HG03565 (cell line): ENCODE results near the gene PDE3B.
"Not testable (repeated sequence)": the region's sequence is repeated elsewhere in the genome, so short reads cannot be mapped to it uniquely, and the experiment has no call there.

Source experiments
- ATAC-seq: cut with Tn5 transposase; IDR thresholded peaks from one replicate; pipeline ENCODE4 v1.9.1; 2021; ENCODE audit warnings: mild to moderate bottlenecking, moderate library complexity; ENCODE audit not compliant: unreplicated experiment

PDE3B gene

DNA sequence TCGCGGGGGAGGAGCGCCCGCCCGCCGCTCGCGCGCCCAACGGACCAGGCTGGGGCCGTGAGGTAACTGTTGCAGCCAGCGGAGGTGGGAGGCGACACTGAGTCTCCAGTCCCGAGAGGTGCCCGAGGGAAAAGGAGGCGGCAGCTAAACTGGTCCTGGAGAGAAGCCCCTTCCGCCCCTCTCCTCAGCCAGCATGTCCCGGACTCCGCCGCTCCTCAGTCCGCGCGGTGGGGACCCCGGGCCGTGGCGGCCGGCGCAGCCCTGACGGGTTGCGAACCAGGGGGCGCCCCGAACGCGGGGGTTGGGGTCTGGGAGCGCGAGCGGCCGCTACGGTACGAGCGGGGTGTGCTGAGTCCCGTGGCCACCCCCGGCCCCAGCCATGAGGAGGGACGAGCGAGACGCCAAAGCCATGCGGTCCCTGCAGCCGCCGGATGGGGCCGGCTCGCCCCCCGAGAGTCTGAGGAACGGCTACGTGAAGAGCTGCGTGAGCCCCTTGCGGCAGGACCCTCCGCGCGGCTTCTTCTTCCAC, at the start of gene PDE3B:
Gene PDE3B, plus strand, starts transcription at position 108 of the 529 bp plus-strand sequence. Its CDS starts 272 bp downstream, at position 380.
- ATAC-seq, result peak; percentile 65

DNA sequence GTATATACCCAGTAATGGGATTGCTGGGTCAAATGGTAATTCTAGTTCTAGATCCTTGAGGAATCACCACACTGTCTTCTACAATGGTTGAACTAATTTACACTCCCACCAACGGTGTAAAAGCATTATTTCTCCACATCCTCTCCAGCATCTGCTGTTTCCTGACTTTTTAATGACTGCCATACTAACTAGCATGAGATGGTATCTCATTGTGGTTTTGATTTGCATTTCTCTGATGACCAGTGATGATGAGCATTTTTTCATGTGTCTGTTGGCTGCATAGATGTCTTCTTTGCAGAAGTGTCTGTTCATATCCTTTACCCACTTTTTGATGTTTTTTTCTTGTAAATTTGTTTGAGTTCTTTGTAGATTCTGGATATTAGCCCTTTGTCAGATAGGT, 48.3 kb upstream of the PDE3B start:
- ATAC-seq, result not testable (repeated sequence)

DNA sequence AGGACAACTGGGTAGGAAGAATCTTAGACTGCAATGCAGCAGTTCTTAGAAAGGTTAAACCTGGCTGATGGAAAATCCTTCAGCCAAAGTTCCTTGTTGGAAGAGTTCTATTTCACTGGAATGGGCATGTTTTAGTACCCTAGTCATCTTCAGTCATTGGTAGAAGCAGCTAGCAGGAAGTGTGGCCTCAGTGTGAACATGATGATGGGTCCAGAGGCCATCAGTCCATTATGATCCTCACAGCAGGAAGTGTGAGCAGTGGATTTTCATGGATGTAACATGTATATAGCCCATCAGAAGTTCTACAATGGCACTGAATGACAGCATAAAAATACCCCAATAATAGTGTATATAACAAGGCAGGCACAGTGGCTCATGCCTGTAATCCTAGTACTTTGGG, 35.9 kb upstream of the PDE3B start:
- ATAC-seq, result no peak

DNA sequence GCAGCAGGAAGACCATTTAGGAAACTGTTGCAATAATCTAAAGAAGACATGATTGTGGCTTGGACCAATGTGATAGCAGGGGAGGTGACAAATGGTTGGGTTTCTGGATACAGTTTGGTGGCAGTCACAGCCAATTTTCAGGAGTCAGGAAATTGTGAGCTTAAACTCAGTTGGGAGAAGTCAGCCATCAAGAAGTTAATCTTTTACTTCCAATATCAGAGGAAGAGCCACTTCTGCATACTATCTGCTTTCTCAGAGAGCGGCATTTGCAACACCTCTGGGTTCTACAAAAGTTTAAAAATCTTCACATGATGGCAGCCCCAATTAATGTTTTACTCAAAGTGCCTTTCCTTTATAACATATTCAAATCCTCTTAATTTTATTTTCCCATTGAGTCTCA, 33.7 kb upstream of the PDE3B start:
- no peak for ATAC-seq

DNA sequence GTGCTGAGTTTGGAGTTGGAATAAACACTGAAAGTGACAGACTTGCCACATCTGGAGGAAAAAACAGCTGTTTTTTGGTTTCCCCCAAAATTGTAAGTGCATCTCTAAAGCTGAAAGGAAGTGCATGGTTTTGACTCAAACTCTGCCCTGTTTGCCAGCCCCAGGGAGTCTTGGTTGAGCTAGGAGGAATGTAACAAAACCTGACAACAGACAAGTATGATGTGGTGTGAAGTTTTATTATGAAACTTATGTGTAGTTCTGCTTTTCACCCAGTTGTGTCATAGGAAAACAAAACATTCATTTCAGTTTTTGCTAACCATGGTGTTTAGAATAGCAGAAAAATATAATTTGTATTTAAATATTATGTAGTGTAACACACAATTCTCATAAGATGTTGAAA, 31.7 kb upstream of the PDE3B start:
- no peak for ATAC-seq

DNA sequence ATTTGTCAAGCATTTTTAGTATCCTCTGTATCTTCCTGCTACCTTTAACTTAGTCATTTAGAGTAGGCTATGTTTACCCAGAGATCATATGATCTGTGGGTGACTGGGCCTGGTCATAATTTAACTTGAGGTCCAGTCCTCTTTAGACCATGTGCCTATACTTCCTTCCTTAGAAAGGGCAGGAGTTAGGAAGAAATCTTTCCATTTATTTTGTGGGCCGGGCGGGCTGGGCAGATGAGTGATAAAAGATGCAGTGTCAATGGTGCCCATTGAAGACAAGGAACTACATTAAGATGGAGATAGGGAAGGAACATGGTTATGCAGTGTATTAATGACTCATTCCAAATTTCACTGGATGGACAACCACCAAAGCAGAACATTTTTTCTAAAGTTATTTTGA, 30.9 kb upstream of the PDE3B start:
- no peak for ATAC-seq

DNA sequence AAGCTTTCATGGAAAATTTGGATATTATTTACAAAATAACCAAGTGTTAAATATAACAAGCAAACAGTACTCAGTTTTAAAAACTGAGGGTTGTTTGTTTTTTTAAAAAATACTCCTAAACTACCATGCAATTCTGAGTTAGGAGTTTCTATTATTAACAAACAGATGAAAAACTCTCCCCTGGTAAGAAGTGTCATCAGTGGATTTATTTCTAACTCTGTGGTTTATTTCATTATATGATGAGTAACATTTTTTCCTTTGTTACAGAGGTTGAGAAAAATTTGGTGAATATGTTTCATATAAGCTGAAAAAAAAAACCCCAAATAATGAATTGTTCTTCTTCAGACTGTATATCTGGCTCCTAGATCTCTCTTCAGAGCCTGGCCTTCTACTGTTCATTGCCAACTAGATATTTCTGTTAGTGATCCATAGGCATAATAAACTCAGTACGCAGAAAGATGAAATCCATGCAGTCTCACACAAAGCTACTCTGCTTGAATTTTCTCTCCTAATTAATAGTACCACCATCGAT, 29.4 kb upstream of the PDE3B start:
- no peak for ATAC-seq

DNA sequence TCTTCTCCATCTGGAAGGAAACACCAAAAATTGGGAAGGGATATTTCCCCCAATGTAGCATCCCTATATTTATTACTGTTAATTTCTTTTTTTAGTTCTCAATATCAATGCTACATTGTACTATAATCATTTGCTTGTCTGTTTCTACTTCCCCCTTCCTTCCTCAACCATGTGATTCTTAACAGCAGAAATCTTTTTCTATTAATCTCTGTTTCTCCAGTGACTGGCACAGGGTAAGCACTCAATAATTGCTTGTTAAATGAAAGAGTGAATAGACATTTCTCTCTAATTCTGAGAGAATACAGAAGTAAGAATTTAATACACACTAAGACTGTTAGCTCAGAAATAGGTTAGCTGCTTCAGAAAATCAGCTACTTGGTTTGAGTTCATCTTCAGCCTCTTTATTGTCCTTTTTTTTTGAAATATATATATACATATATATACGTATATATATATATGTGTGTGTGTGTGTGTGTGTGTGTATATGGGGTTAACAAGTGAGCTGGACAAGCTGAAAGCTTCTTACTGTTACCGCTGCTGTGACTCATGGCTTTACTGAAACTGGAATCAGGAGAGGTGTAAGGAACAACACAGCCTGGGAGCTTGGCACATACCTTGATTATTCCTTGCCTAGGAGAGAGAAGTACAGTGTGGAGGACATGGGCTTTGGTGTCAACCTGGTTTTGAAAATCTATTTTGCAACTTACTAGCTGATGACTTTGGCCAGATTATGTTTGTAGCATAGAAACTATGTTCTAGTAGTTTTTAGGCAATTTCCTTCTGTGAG, 26.2 kb upstream of the PDE3B start:
- ATAC-seq, result no peak

DNA sequence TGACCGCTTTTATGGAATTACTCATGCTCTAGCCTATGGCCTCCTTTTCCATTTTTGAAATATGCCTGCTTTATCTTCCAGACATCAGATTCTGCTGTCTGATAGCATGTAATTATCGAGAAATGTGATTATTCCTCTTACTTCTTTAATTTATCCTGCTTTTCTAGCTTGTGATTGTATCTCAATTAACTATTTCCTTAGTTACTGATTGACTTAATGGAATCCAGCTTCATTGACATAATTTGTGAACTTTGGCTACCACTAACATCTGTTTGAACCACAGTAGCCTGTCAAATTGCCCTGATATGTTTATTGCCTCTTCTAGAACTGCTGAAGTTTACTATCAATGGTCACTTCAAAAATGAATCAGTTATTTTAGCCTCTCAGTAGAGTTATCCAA, 25.5 kb upstream of the PDE3B start:
- no peak for ATAC-seq

DNA sequence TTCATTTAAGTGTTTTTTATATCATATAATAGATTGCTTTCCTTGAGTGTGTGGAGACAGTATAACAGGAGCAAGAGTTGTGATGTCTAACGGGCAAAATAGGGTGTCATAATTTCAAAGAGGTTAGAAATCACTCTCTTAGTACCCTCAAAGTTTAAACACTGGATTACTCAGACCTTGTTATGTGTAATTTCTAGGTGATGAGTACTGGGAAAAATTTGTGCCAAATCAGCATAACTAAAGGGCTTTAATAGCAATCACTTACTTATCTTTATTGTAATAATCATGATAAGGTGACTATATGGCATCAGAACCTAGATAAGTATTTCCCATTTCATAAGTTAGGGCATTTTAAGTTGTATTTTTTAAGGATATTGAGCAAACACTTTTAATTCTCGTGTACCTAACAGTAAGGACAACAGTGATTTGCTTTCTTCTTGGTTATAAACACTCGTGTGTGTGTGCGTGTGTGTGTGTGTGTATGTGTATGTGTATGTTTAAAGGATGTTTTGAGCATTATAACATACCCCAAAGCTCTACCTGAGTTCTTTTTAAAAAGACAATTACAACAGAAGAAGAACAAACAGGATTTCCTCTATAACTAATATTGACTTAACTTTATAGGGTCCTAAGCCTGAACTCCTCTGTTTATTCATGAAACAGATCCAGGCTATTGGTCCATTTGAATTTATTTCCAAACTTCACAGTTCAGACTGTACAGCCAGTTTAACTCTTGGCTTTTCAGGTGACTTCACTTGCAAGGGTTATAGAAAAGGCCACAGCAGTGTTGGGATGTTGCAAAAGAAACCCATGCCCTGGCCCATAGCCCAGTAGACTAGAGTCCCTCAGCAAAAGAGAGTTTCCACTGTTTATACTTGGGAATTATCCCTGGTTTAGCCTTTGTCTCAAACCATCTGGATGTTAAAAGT, 23.7 kb upstream of the PDE3B start:
- ATAC-seq, result no peak

DNA sequence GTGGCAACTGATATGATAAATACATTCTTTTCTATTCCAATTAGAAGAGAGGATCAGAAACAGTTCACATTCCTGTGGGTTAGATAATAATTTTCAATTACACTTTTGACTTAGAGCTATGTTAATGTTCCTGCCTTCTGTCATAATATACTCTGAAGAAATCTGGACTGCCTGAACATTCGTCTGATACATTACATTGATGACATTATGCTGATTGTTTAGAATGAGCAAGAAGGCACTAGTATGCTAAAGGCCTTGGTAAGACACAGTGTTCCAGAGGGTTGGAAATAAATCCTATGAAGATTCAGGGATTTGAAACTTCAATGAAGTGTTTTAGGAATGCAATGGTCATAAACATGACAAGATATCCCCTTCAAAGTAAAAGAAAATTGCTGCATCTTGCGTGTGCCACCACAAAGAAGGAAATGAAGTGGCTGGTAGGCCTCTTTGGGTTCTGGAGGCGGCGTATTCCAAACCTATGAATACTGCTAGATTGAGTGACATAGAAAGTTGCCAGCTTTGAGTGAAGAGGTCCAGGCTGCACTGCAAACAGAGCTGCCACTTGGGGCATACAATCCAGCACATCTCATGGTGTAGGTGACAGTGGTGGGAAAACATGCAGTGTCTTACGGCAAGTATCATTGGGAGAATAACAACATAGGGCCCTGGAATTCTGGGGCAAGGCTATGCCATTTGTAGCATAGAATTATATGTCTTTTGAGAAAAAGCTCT, 21.2 kb upstream of the PDE3B start:
- no peak for ATAC-seq

DNA sequence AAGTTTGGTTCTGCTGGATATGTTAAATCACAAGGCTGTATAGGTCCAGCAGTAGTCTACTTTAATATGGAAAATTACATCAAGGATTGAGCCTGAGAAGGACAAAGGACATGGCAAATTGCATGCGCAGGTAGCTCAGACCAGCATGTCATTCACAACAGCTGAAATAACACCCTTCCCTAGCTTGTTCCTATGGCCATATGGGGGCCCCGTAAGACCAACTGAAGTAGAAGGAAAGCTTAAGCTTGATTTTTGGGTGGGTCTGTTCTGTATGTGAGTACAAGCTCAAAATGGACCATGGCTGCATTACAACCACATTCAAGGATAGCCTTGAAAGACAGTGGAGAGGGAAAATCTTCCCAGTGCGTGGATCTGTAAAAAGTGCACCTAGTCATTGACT, 20.6 kb upstream of the PDE3B start:
- no peak for ATAC-seq

DNA sequence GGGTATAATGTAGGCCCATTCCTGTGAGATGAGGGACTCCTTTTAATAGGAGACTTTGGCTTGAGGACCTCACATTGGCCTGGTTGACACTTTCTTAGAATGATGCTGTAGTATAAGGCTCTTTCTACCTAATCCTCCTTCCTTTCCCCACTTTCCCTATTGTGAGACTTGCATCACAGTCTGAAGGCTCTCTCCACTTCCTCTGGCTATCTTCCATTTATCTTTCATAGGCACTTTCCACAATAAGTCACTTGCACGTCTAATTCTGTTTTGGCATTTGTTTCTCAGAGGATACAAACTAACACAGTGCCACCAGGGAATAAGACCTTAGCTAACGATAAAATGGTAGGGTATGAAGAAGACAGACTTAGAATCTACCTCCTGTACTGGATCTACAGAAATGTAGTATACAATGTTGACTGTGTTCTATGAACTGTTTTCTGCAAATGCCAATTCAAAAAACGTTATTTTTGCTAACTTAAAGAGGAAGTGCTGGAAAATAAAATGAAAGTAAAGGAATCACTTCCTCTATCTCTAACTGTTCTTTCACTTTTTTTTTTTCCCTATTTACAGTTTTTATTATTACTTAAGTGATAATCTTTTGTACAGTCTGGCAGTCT, 17.9 kb upstream of the PDE3B start:
- peak; percentile 50 for ATAC-seq

DNA sequence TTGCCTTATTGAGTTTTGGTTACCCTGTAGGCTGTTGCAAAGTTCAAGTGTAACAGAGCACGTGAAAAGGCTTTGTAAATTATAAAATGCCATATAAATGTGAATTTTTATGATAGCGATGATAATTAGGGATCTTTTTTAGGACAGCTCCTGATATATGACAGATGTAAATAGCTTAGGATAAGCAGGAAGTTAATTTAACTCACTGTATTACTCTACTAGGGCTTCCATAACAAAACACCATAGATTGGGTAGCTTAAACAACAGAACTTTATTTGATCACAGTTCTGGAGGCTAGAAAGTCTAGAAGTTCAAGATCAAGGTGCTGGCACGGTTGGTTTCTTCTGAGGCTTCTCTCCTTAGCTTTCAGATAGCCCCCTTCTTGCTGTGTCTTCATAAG, 17.0 kb upstream of the PDE3B start:
- no peak for ATAC-seq

DNA sequence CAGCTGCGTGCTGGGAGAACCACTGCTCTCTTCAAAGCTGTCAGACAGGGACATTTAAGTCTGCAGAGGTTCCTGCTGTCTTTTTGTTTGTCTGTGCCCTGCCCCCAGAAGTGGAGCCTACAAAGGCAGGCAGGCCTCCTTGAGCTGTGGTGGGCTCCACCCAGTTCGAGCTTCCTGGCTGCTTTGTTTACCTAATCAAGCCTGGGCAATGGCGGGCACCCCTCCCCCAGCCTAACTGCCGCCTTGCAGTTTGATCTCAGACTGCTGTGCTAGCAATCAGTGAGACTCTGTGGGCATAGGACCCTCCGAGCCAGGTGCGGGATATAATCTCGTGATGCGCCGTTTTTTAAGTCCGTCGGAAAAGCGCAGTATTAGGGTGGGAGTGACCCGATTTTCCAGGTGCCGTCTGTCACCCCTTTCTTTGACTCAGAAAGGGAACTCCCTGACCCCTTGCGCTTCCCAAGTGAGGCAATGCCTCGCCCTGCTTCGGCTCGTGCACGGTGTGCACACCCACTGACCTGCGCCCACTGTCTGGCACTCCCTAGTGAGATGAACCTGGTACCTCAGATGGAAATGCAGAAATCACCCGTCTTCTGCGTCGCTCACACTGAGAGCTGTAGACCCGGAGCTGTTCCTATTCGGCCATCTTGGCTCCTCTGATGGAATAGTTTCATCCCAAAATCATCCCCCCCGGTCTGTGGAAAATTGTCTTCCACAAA, 9.9 kb upstream of the PDE3B start:
- ATAC-seq, result not testable (repeated sequence)

DNA sequence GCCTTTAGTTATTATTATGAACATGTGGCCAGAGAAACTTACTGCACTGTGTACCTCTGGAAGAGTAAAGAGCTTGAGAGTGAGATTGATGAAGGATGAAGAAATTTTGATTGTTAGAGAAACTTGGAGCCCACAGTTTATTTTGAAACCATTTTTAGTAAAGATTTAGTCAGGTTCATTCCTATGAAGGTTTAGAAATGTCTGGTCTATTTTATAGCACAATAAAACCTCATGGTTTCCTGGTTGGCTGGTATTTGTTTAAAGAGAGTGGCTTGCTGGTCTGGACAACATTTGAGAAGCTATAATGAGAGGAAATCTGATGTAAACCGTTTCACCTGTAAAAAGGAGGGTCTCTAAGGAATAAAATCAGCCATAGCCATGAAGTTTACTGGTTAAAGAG, 8.8 kb upstream of the PDE3B start:
- ATAC-seq, result no peak

DNA sequence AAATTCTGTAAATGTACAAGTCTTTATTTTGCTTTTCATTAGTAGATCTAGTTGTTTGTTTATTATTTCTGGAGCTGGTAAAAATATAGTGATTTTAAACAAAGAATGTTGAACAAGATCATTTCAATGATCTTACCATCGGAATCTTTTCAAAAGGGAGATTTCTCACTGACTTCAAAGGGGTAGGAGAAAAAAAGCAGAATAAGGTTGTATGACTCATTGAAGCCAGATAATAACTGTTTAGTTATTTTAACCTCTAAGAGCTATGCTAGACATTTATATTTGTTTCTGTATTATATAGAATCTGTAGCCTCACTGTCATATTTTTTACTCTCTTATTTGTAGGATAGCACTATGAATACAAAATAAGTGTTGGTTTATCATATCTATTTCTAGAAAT, 8.1 kb upstream of the PDE3B start:
- ATAC-seq, result no peak

DNA sequence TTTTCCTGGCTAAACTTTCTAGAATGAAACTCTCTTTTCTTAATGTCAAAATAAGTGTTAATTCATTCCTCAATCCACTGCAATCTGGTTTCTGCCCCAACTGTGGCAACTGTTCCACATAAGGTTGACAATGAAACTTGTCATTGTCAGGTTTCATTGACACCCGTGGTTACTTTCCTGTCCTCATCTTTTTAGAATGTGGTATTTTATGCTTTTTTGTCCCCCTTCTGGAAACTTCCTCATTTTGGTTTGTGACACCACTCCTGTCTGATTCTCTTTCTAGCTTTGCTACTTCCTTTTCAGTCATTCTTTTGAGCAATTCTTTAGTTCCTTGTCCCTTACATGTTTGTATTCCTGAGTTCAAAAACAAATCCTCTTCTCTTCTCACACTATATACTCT, 7.5 kb upstream of the PDE3B start:
- peak; percentile 48 for ATAC-seq

DNA sequence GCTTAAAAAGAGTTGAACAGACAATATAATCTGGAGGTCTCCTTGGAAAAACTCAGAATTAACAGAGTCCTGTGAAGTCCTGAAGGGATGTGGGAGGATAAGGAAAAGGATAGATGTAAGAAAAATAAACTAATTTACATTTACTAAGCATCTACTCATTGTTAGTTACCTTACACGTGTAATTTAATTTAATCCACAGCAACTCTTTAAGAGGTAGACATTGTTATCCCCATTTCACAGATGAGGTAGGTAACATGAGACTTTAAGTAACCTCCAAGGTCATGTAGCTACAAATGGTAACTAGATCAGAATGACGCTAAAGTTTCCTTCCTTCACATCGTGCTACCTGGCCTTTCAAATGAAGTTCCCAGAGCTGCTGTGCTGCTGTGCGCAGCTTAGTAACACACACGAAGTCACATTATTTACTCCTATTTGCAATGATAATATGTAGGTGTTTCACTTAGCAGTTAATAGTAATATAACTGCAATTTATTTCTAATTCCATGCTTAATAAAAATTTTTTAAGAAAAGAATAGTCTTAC, 5.7 kb upstream of the PDE3B start:
- ATAC-seq, result no peak
